VCaP (cell line): ENCODE measurements around the gene ALKBH7.
A peak's percentile ranks its signal among the peaks of the same experiment; 100 is the strongest.
"Not testable (repeated sequence)": the region's sequence is repeated elsewhere in the genome, so short reads cannot be mapped to it uniquely, and the experiment has no call there.

Experiments used
- H3K27ac ChIP-seq: fragments of 450-650 bp; 2 replicates; pipeline ENCODE4 v1.5.1; 2017
- CTCF ChIP-seq: fragments of 450-650 bp; conservative IDR thresholded peaks from 2 replicates; pipeline ENCODE4 v1.5.1; 2017; ENCODE audit warnings: mild to moderate bottlenecking, moderate library complexity

Gene ALKBH7

GRCh38 chr19:6343462-6343861 lies 29.1 kb upstream of the ALKBH7 start:
- no peak overlapping the region for H3K27ac ChIP-seq
- no peak for TF ChIP-seq CTCF

- H3K27ac ChIP-seq: not testable (repeated sequence)
Observed at GRCh38 chr19:6349271-6349670, 23.3 kb upstream of the ALKBH7 start.

GRCh38 chr19:6350688-6351087 lies 21.9 kb upstream of the ALKBH7 start:
- TF ChIP-seq CTCF: no peak
- H3K27ac ChIP-seq: no peak overlapping the region

- TF ChIP-seq CTCF: no peak
Observed at GRCh38 chr19:6352381-6353165, 20.0 kb upstream of the ALKBH7 start.

GRCh38 chr19:6354098-6354674 lies 18.4 kb upstream of the ALKBH7 start:
- H3K27ac ChIP-seq: no peak overlapping the region
- peak; percentile 59 for TF ChIP-seq CTCF

More at GRCh38 chr19:6352381-6353165, 20.0 kb upstream of the ALKBH7 start:
- peak overlapping the region; percentile 29; the same call in 1 of the 2 replicates for H3K27ac ChIP-seq

- H3K27ac ChIP-seq: not testable (repeated sequence)
Observed at GRCh38 chr19:6355321-6356040, 17.1 kb upstream of the ALKBH7 start.

GRCh38 chr19:6357174-6357573 lies 15.4 kb upstream of the ALKBH7 start:
- no peak for TF ChIP-seq CTCF
- H3K27ac ChIP-seq: no peak overlapping the region

- H3K27ac ChIP-seq: no peak overlapping the region
Observed at GRCh38 chr19:6358003-6358402, 14.6 kb upstream of the ALKBH7 start.

More at GRCh38 chr19:6358003-6358402, 14.6 kb upstream of the ALKBH7 start:
- no peak for TF ChIP-seq CTCF
